Stomach (tissue), 4 donors: ENCODE measurements around the gene ARHGEF4.

Source experiments
- POLR2A ChIP-seq, 4 donors: fragments of 450-650 bp; IDR thresholded peaks; one replicate each; pipeline ENCODE4 v1.6.1; 2016; ENCODE audit warnings: antibody characterized with exemption in 4 of 4, control low read depth in 2 of 4, mild to moderate bottlenecking in 1 of 4, moderate library complexity in 1 of 4
- TF ChIP-seq, protein P1 (sequence below), 7 experiments: fragments of 450-650 bp in 4 of 7; fragments of 200-600 bp in 3 of 7; sonication (generic) in 3 of 7; IDR thresholded peaks; one replicate each; pipeline ENCODE4 v1.5.1; 2016 to 2019; ENCODE audit warnings: antibody characterized with exemption in 7 of 7, control low read depth in 2 of 7, mild to moderate bottlenecking in 1 of 7

DNA sequence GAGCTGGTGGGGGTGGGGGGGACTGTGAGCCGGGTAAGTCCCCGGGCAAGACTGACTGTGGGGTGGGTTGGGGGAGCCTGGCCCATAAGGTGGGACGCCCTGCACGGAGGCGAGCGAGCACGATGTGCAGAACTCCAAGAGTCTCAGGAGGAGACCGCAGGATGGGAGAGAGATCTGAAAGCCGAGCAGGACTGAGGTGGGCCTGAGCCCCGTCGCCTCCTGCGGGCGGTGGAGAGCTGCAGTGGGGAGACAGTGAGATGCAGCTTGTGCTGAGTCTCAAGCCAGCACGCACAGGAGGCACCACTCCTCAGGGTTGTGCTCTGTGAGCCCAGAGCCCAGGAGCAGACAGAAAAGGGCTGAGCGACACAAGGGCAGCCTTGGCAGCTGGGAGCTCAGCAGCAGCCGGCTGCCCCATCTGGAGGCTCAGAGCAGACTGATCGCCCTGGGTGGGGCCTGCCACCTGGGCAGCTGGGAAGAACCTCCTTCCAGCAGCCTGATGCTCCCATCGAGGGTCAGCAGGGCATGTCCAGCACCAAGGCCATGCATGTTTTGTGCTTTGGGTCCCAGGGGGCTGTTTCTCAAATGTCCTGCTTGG is 15.9 kb downstream of the ARHGEF4 start:
- no peak for TF ChIP-seq POLR2A (IDR thresholded peaks at IDR 0.05)
- TF ChIP-seq, protein P1, sequence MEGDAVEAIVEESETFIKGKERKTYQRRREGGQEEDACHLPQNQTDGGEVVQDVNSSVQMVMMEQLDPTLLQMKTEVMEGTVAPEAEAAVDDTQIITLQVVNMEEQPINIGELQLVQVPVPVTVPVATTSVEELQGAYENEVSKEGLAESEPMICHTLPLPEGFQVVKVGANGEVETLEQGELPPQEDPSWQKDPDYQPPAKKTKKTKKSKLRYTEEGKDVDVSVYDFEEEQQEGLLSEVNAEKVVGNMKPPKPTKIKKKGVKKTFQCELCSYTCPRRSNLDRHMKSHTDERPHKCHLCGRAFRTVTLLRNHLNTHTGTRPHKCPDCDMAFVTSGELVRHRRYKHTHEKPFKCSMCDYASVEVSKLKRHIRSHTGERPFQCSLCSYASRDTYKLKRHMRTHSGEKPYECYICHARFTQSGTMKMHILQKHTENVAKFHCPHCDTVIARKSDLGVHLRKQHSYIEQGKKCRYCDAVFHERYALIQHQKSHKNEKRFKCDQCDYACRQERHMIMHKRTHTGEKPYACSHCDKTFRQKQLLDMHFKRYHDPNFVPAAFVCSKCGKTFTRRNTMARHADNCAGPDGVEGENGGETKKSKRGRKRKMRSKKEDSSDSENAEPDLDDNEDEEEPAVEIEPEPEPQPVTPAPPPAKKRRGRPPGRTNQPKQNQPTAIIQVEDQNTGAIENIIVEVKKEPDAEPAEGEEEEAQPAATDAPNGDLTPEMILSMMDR (IDR thresholded peaks at IDR 0.05) = no peak
